HEK293 (cell line): Measurements from ENCODE around the gene ERBB4.

Experiments used
- CTCF ChIA-PET: fragments of 350-600 bp; formaldehyde crosslinking; extraction: SDS; loops from one replicate; lab custom pipeline; 2021; ENCODE audit warnings: antibody characterized with exemption; lab: Yijun Ruan, JAX
- POLR2A ChIA-PET: fragments of 300-600 bp; formaldehyde crosslinking; extraction: SDS; loops from one replicate; lab custom pipeline; 2020; ENCODE audit warnings: antibody characterized with exemption, inconsistent platforms; lab: Yijun Ruan, JAX
- H3K27ac ChIP-seq: fragments of 200-500 bp; sonication (Bioruptor generic); 2 replicates; pipeline ENCODE4 v1.5.1; 2014; ENCODE audit warnings: low read depth, low read length, control low read depth, inconsistent platforms; ENCODE audit errors: extremely low read depth
- H3K36me3 ChIP-seq, 2 experiments: fragments of 200-500 bp in 1 of 2; sonication (Bioruptor generic) in 1 of 2; 1 replicate in 1 of 2; 2 replicates in 1 of 2; pipeline ENCODE4 v1.5.1; 2014 to 2017; ENCODE audit warnings: inconsistent platforms in 2 of 2, low read length in 2 of 2; ENCODE audit not compliant: control insufficient read depth in 2 of 2, insufficient read depth in 1 of 2
- H3K4me1 ChIP-seq: fragments of 200-500 bp; sonication (Bioruptor generic); 2 replicates; pipeline ENCODE4 v1.5.1; 2014; ENCODE audit warnings: mild to moderate bottlenecking, low read length, inconsistent platforms; ENCODE audit not compliant: control insufficient read depth, insufficient read depth
- H3K4me3 ChIP-seq: 2 replicates; pipeline ENCODE4 v1.5.1; 2011; ENCODE audit warnings: low read depth, mild to moderate bottlenecking, control low read depth, low read length, moderate library complexity
- H3K9me3 ChIP-seq: fragments of 200-500 bp; sonication (Bioruptor generic); 2 replicates; pipeline ENCODE4 v1.5.1; 2014; ENCODE audit warnings: low read depth, low read length, inconsistent platforms; ENCODE audit not compliant: control insufficient read depth, insufficient read depth
- KLF7 ChIP-seq: fragments of 450-650 bp; formaldehyde crosslinking; IDR thresholded peaks from 2 replicates; pipeline ENCODE4 v1.5.1; 2016; ENCODE audit warnings: missing biosample characterization, missing genetic modification characterization, borderline replicate concordance
- ZBTB48 ChIP-seq: fragments of 450-650 bp; formaldehyde crosslinking; IDR thresholded peaks from 2 replicates; pipeline ENCODE4 v1.5.1; 2016; ENCODE audit warnings: missing biosample characterization, missing genetic modification characterization
- ZBTB7A ChIP-seq: fragments of 450-650 bp; formaldehyde crosslinking; IDR thresholded peaks from 2 replicates; pipeline ENCODE4 v1.5.1; 2016; ENCODE audit warnings: low read depth, missing biosample characterization, missing genetic modification characterization
- ZBTB8A ChIP-seq: fragments of 450-650 bp; formaldehyde crosslinking; IDR thresholded peaks from 2 replicates; pipeline ENCODE4 v1.5.1; 2016; ENCODE audit warnings: missing biosample characterization, missing genetic modification characterization
- ZFHX2 ChIP-seq: fragments of 450-650 bp; formaldehyde crosslinking; conservative IDR thresholded peaks from 2 replicates; pipeline ENCODE4 v1.5.1; 2016; ENCODE audit warnings: missing biosample characterization, missing genetic modification characterization
- ZNF175 ChIP-seq: fragments of 450-650 bp; formaldehyde crosslinking; IDR thresholded peaks from 2 replicates; pipeline ENCODE4 v1.5.1; 2016; ENCODE audit warnings: missing biosample characterization, missing genetic modification characterization
- ZNF214 ChIP-seq: fragments of 450-650 bp; formaldehyde crosslinking; IDR thresholded peaks from 2 replicates; pipeline ENCODE4 v1.5.1; 2017; ENCODE audit warnings: missing biosample characterization, mild to moderate bottlenecking, missing genetic modification characterization, borderline replicate concordance
- ZNF239 ChIP-seq: fragments of 450-650 bp; formaldehyde crosslinking; IDR thresholded peaks from 2 replicates; pipeline ENCODE4 v1.5.1; 2016; ENCODE audit warnings: missing biosample characterization, missing genetic modification characterization
- ZNF341 ChIP-seq: fragments of 450-650 bp; formaldehyde crosslinking; IDR thresholded peaks from 2 replicates; pipeline ENCODE4; 2016; ENCODE audit warnings: low read depth, missing biosample characterization, missing genetic modification characterization
- ZNF548 ChIP-seq: fragments of 450-650 bp; formaldehyde crosslinking; IDR thresholded peaks from 2 replicates; pipeline ENCODE4 v1.5.1; 2016; ENCODE audit warnings: missing biosample characterization, missing genetic modification characterization
- TF ChIP-seq, protein P1 (sequence below): fragments of 450-650 bp; formaldehyde crosslinking; IDR thresholded peaks from 2 replicates; pipeline ENCODE4 v1.5.1; 2016; ENCODE audit warnings: missing biosample characterization, missing genetic modification characterization, low read depth
- TF ChIP-seq, protein P2 (sequence below): fragments of 450-650 bp; formaldehyde crosslinking; IDR thresholded peaks from 2 replicates; pipeline ENCODE4 v1.5.1; 2017; ENCODE audit warnings: missing biosample characterization, missing genetic modification characterization
- TF ChIP-seq, protein P3 (sequence below): fragments of 450-650 bp; formaldehyde crosslinking; IDR thresholded peaks from 2 replicates; pipeline ENCODE4 v1.5.1; 2016; ENCODE audit warnings: missing biosample characterization, missing genetic modification characterization
- TF ChIP-seq, protein P4 (sequence below): fragments of 450-650 bp; formaldehyde crosslinking; IDR thresholded peaks from 2 replicates; pipeline ENCODE4 v1.5.1; 2016; ENCODE audit warnings: missing biosample characterization, missing genetic modification characterization
- TF ChIP-seq, protein P5 (sequence below): fragments of 450-650 bp; formaldehyde crosslinking; IDR thresholded peaks from 2 replicates; pipeline ENCODE4 v1.5.1; 2017; ENCODE audit warnings: missing biosample characterization, missing genetic modification characterization

The ERBB4 gene

DNA sequence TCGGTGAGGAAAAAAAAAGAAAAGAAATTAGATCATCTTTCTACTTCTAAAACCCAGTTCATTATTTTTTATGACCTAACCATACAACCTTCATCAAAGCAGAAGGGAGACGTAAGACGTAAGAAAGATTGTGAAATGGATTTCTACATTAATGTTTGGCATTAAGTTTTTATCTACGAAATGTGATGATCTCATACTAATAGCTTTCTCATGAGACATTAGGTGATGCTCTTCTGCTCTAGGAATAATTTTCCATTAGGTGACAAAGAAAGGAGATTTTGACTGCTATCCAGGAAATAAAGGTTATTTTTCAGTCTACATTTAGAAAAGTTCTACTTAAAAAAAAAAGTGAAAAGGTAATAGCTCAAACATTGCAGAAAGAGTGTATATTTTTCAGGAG lies 748.6 kb downstream of the ERBB4 start:
- TF ChIP-seq, protein P1, sequence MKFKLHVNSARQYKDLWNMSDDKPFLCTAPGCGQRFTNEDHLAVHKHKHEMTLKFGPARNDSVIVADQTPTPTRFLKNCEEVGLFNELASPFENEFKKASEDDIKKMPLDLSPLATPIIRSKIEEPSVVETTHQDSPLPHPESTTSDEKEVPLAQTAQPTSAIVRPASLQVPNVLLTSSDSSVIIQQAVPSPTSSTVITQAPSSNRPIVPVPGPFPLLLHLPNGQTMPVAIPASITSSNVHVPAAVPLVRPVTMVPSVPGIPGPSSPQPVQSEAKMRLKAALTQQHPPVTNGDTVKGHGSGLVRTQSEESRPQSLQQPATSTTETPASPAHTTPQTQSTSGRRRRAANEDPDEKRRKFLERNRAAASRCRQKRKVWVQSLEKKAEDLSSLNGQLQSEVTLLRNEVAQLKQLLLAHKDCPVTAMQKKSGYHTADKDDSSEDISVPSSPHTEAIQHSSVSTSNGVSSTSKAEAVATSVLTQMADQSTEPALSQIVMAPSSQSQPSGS (tag by site-specific recombination), result peak; percentile 28; the same call in 1 of the 2 replicates
- TF ChIP-seq, protein P2, sequence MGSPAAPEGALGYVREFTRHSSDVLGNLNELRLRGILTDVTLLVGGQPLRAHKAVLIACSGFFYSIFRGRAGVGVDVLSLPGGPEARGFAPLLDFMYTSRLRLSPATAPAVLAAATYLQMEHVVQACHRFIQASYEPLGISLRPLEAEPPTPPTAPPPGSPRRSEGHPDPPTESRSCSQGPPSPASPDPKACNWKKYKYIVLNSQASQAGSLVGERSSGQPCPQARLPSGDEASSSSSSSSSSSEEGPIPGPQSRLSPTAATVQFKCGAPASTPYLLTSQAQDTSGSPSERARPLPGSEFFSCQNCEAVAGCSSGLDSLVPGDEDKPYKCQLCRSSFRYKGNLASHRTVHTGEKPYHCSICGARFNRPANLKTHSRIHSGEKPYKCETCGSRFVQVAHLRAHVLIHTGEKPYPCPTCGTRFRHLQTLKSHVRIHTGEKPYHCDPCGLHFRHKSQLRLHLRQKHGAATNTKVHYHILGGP (tag by site-specific recombination), result peak; percentile 67; the same call in 1 of the 2 replicates
- TF ChIP-seq, protein P3, sequence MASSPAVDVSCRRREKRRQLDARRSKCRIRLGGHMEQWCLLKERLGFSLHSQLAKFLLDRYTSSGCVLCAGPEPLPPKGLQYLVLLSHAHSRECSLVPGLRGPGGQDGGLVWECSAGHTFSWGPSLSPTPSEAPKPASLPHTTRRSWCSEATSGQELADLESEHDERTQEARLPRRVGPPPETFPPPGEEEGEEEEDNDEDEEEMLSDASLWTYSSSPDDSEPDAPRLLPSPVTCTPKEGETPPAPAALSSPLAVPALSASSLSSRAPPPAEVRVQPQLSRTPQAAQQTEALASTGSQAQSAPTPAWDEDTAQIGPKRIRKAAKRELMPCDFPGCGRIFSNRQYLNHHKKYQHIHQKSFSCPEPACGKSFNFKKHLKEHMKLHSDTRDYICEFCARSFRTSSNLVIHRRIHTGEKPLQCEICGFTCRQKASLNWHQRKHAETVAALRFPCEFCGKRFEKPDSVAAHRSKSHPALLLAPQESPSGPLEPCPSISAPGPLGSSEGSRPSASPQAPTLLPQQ, result no peak
- TF ChIP-seq, protein P4, sequence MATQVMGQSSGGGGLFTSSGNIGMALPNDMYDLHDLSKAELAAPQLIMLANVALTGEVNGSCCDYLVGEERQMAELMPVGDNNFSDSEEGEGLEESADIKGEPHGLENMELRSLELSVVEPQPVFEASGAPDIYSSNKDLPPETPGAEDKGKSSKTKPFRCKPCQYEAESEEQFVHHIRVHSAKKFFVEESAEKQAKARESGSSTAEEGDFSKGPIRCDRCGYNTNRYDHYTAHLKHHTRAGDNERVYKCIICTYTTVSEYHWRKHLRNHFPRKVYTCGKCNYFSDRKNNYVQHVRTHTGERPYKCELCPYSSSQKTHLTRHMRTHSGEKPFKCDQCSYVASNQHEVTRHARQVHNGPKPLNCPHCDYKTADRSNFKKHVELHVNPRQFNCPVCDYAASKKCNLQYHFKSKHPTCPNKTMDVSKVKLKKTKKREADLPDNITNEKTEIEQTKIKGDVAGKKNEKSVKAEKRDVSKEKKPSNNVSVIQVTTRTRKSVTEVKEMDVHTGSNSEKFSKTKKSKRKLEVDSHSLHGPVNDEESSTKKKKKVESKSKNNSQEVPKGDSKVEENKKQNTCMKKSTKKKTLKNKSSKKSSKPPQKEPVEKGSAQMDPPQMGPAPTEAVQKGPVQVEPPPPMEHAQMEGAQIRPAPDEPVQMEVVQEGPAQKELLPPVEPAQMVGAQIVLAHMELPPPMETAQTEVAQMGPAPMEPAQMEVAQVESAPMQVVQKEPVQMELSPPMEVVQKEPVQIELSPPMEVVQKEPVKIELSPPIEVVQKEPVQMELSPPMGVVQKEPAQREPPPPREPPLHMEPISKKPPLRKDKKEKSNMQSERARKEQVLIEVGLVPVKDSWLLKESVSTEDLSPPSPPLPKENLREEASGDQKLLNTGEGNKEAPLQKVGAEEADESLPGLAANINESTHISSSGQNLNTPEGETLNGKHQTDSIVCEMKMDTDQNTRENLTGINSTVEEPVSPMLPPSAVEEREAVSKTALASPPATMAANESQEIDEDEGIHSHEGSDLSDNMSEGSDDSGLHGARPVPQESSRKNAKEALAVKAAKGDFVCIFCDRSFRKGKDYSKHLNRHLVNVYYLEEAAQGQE (tag by site-specific recombination), result no peak
- Histone ChIP-seq H3K9me3 (no peaks in the 10 kb centered on the region), H3K27ac (no peak overlapping the region), H3K4me3 (no peak overlapping the region), H3K36me3 (no peaks in the 10 kb centered on the region), H3K4me1 (no peaks in the 10 kb centered on the region)
- ChIA-PET POLR2A (no interaction called here), CTCF (interaction anchor here (0.6 kb wide), 1 partner anchor 420 kb away, joined by 5 read pairs; no protein-coding TSS in a partner anchor)

DNA sequence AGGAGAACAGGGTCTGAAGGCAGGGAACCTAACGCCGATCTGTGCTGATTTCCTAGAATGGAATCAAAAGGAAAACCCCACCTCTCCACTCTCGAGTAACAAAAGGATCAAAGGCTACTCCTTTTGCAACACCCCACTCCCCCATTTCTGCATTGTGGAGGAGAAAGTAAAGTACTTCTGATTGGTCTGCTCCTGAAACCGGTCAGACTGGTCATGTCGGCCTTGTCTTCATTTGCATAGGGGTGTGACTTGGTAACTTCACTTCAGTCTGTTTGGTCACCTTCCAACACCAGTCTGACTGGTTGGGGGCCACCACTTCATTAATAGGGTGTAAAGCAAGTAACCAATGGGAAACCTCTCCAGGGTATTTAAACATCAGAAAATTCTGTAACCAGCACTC lies 771.9 kb downstream of the ERBB4 start:
- no peak for TF ChIP-seq ZBTB48 (tag by site-specific recombination)
- no peak for TF ChIP-seq ZNF341
- TF ChIP-seq ZFHX2 (tag by site-specific recombination), result no peak
- no peak for TF ChIP-seq ZNF175 (tag by site-specific recombination)
- TF ChIP-seq, protein P5, sequence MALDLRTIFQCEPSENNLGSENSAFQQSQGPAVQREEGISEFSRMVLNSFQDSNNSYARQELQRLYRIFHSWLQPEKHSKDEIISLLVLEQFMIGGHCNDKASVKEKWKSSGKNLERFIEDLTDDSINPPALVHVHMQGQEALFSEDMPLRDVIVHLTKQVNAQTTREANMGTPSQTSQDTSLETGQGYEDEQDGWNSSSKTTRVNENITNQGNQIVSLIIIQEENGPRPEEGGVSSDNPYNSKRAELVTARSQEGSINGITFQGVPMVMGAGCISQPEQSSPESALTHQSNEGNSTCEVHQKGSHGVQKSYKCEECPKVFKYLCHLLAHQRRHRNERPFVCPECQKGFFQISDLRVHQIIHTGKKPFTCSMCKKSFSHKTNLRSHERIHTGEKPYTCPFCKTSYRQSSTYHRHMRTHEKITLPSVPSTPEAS (tag by site-specific recombination), result no peak
- no peak for TF ChIP-seq KLF7 (tag by site-specific recombination)
- TF ChIP-seq ZBTB8A (tag by site-specific recombination), result no peak
- no peak for TF ChIP-seq ZBTB7A (tag by site-specific recombination)
- no peak for TF ChIP-seq ZNF548 (tag by site-specific recombination)
- TF ChIP-seq ZNF239, result no peak
- no peak for TF ChIP-seq ZNF214 (tag by site-specific recombination)

More for the DNA sequence above, 771.9 kb downstream of the ERBB4 start:
- Histone ChIP-seq H3K4me1 (no peaks in the 10 kb centered on the region), H3K36me3 (no peaks in the 10 kb centered on the region), H3K27ac (no peak overlapping the region), H3K9me3 (no peaks in the 10 kb centered on the region), H3K4me3 (no peak overlapping the region)
- ChIA-PET POLR2A (no interaction called here), CTCF (no interaction called here)
